Measurements from ENCODE around the gene CDH4. TPM values are rescaled to one million over a fixed set of nuclear protein-coding genes. Genes with fewer than 3 reads are reported as not detected.

Gene CDH4
- total RNA-seq, 1 donor from 2014 or later: not detected

DNA sequence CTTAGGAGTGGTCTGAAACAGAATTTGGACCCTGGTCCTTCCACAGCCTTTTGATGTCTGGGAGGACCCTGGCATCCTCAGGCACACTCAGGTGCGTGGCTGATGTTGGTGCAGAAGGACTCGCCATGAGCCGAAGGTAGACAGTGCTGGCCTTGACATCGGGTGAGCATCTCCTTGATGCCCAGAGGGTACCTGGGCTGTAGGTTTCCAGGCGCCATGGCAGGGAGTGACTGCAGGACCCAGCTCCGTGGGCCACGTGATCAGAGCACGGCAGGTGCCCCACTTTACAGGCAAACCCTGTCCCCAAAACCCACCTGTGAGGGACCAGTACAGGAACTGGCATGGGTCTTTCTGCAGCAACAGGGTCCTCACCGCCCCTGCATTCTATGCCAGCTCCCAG is 319.2 kb downstream of the CDH4 start:
- ATAC-seq: no peak
- DNase-seq: no peak
- intact Hi-C loops (cut with micrococcal nuclease): no loop called here

DNA sequence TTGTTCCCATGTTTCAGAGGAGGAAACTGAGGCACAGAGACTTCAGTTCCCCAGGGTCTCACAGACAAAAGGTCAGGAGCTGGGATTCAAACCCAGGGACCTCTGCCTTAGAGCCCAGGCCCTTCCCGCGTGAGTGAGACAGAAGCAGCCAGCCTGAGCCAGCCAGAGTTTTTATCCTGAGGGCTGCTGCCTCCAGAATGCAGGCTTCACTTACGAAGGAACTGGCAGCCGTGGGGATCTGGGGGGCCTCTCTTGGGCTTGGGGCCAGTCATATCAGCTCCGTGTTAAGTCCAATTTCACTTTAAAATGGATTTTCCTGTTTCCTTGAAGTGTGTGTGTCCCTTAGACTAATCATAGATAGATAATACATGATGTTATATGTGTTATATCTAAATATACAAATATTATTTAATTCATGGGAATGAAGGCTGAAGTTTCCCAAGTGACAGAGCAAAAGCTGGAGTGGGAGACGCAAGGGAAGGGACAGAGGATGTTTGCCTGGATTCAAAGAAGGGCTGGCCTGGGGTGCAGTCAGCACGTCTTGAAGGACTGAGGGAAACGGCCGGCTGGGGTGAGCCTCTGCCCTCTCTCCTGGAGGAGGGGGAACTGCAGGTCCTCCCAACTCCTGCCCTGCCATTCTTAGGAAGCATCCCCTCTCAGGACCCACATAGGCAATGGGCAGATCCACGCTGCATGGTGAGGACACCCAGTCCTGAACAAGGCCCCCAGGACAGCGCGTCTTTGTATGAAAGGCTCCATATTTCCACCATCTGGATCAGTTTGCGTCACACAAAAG is 320.1 kb downstream of the CDH4 start:
- intact Hi-C loops (cut with micrococcal nuclease): no loop called here
- DNase-seq: no peak
- no peak for ATAC-seq

DNA sequence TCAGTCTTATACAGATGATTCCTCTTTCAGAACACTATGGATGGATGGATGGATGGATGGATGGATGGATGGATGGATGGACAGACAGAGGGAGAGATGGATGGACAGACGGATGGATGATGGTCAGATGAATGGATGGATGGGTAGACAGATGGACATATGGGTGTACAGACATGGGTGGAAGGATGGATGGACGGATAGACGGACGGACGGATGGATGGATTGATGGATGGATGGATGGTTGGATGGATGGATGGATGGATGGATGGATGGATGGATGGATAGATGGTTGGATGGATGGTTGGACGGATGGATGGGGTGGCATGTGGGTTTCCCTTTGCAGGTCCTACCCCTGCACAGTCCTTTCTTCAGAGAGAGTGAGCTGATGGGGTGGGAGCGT is 320.7 kb downstream of the CDH4 start:
- intact Hi-C loops (cut with micrococcal nuclease): no loop called here
- ATAC-seq: no peak
- no peak for DNase-seq

DNA sequence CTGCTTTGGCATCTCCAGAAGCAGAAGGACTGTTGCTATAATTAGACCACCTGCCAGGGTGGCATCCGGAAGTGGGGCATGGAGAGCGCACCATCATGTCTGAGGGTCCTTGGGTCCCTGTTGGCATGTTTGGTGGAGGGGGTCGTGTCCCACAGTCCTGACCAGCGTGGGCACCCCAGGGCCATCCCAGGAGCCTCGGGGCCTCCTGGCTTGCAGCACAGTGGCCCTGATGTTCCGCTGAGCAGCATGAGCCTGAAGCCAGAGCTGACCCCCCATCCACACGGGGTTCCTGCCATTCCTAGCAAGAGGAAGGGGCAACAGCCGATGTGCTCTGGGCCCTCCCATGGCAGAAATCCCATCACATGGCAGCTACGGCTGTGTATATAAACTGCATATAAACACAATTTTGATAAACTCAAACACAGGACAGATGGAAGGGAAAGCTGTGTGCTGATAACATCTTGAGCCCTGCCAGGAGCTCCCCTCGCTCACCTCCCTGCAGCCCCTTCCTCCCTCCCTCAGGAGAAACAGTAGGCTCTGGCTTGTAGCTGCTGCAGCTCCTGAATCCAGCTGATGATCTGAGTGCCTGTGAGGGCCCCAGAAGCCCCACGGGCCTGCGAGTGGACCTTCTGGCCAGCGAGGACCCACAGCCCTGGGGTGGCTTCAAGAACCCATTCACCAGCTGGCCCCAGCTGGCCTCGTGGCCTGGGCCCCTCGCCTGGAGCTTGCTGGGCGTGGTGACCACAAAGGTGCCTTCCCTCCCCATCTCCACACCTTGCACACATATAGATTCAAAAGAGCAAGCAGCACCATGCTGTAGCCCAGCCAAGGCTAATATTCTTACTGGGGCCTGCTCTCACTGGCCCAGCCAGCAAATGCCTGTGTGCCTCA is 321.6 kb downstream of the CDH4 start:
- ATAC-seq (no peak), DNase-seq (no peak)
- intact Hi-C loops (cut with micrococcal nuclease): no loop called here

DNA sequence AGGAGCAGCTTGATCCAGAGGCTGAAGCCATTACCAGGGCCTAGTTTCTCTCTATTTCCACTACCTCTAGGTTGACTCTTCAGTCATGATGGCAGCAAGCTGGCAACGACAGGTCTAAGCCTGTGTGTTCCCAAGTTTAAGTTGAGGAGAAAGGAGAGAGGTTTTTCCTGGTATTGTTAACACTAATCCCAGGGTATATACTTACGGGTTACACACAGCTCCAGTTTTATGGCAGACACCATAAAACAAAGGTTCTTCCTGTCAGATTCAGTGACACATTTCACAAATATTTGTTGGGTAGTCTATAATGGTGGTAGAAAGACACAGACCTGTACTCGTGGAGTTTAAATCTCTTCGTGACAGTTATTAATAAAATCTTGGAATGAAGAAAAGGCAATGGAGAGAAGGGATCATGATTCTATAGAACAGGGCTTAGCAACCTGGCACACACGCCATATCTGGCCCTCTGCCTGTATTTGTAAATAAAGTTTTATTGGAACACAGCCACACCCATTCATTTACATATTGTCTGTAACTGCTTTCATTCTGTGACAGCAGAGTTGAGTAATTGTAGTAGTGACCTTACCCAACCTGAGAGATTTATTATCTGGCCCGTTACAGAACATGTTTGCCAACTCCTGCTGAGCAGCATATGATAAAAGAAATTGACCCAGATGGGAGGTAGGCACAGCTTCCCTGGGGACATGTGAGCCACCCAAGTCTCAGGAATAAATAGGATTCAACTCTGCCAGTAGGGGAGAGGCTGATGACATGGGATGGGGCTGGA is 323.3 kb downstream of the CDH4 start:
- no peak for ATAC-seq
- intact Hi-C loops (cut with micrococcal nuclease): no loop called here

DNA sequence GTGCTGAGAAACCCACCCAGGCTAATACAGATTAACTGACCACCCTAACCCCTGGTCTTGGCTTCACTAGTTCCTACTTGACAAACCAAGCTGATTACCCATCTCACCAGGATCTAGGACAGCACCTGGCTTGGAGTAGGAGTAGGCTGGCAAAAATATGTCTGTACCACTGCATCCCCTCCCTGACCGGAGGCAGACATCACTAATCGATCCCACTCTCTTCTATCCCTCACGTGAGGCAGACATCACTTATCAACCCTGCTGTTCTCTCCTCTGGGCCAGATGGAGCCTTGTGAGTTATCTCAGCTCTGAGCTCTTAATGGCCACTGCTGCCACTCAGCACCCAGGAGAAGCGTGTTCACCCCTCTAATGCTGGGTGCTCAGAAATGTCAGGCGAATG is 324.3 kb downstream of the CDH4 start:
- no peak for ATAC-seq
- DNase-seq: no peak
- intact Hi-C loops (cut with micrococcal nuclease): no loop called here

More for the DNA sequence above, 323.3 kb downstream of the CDH4 start:
- DNase-seq: no peak

DNA sequence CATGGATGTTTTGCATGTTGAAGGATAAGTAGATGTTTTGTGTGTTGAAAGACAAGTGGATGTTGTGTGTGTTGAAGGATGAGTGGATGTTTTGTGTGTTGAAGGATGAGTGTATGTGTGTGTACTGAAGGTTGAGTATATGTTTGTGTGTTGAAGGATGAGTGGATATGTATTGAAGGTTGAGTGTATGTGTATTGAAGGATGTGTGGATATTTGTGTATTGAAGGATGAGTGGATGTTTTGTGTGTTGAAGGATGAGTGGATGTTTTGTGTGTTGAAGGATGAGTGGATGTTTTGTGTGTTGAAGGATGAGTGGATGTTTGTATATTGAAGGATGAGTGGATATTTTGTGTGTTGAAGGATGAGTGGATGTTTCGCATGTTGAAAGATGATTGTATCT is 325.0 kb downstream of the CDH4 start:
- no peak for ATAC-seq

DNA sequence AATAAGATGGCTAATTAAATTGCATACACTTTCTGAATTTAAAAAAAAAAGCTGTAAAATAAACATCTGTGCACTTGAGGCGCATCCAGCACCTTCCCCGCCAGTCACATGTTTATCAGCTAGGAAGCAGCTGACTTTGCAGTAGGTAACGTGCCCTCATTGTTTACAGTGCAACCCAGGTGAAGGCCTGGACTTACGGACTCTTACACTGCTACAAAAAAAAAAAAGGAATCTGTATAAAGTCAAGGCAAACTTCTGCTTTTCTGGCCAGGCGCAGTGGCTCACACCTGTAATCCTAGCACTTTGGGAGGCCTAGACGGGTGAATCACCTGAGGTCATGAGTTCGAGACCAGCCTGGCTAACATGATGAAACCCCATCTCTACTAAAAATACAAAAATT is 327.8 kb downstream of the CDH4 start:
- ATAC-seq (no peak), DNase-seq (no peak)
- intact Hi-C loops (cut with micrococcal nuclease): no loop called here

More for the DNA sequence above, 325.0 kb downstream of the CDH4 start:
- DNase-seq: no peak
- intact Hi-C loops (cut with micrococcal nuclease): no loop called here

DNA sequence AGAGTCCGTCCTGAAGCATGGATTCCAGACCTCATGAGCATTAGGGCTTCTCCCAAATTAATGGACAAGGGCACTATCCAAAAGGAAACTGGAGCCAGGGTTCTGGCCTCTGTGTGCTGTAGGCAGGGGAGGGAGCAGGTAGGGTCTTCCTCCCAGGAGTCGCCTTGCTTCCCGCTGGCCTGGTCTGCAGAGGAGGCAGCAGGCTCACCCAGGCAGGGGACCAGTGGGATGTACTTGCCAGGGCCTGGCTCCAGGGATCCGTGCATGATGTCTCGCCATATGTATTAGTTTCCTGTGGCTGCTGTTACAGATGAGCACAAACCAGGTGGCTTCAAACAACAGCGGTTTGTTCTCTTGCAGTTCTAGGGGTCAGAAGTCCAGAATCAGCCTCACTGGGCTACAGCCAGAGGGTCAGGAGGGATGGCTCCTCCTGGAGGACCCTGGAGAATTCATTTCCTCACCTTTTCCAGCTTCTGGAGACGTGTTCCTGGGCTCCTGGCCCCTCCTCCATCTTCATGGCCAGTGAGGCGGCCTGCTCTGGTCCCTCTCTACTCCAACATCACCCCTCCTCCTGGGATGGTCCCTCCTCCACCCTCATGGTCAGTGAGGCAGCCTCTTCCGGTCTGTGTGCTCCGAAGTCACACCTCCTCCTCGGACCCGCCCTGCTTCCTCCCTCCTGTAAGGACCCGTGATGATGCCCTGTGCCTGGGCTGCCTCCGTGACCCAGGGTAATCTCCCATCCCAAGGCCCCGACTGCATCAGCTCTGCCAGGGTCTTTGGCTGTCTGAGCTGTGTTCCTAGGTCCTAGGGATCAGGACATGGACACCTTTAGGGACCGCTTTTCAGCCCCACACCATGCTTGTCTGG is 329.1 kb downstream of the CDH4 start:
- intact Hi-C loops (cut with micrococcal nuclease): no loop called here

DNA sequence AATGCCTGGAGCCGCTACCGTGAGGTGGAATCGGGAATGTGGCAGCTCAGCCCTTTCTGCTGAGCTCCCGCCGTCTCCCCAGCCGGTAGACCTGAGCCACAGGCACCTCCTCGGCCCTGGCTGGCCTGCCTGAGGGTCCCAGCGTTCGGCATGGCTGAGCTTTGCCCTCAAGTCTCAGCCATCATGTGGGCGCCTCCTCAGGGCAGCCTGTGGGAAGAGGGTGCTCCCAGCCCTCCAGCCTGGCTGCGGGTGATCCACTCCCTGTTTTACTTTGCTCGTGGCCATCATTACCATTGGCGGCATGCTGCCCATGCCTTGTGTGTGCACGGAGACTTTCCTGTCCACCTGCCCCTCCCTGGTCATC is 329.7 kb downstream of the CDH4 start:
- DNase-seq (no peak), ATAC-seq (no peak)
- intact Hi-C loops (cut with micrococcal nuclease): no loop called here

More for the DNA sequence above, 329.1 kb downstream of the CDH4 start:
- ATAC-seq: no peak
- no peak for DNase-seq

DNA sequence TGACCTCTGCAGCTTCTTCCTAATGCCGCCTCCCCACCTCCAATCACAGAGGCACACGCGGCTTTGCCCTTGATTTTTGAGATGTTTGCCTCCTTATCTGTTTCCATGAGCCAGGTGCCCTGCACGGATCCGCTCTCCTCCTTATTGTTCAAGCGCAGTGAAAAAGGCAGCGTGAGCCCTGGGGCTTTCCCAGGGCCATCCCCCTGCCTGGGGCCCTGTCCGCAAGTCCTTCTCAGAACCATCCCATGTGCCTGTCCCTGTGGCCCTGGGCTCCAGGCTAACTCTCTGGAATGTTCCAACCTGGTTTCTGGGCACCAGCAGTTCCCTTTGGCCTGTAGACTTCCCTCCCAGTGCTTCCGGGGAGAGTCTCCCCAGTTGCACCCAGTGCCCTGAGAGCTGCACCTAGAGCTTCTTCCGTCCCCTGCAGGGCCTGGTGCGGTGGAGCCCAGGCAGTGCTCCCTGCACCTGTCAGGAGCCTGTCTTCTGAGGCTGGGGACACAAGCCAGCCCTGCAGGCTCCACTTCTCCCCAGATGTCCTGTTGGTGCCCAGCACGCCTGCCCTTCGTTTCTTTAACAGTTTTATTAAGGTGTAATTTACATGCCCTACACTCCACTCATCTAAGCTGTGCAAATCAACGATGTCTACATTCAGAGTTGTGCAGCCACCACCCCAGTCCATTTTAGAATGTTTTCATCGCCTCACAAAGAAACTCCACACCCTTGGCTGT is 330.3 kb downstream of the CDH4 start:
- ATAC-seq (no peak), DNase-seq (no peak)
- intact Hi-C loops (cut with micrococcal nuclease): no loop called here

DNA sequence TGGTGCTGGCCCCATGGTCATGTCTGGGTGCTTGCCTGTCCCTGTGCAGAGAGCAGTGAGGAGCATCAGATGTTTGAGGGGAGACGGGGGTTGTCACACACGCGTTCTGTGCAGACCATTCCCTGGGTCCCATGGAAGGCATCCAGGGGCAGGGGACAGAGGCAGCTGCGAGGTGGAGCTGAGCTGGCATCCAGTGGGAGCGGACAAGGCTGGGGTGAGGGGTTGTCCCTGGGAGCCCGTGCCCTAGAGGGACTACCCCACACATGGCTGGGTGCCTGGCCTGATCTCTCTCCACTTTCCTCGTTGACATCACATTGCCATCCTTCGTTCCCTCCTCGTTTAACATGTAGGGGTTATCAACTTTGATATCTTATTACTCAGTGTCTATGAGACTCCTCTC is 331.3 kb downstream of the CDH4 start:
- intact Hi-C loops (cut with micrococcal nuclease): no loop called here
- ATAC-seq (no peak), DNase-seq (no peak)

DNA sequence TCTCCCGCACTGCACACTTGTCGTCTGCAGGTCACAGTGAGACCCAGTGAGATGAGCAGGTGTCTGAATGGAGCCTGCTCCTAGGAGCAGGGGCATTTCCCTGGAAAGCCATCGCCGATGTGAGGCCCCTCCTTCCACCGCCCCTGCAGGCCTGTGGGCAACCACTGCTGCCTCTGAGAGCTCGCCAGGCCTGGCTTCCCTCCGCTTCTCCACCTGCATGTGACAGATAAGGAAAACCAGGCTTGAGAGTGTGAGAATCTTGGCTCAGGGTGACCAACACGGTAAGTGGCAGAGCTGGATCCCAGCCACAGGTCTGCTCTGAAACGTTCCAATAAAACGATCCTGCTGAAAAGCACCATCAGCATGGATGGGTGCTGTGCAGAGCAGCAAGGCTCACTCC is 332.8 kb downstream of the CDH4 start:
- ATAC-seq (peak; percentile 99), DNase-seq (peak; percentile 84)
- intact Hi-C loops (cut with micrococcal nuclease): no loop called here

DNA sequence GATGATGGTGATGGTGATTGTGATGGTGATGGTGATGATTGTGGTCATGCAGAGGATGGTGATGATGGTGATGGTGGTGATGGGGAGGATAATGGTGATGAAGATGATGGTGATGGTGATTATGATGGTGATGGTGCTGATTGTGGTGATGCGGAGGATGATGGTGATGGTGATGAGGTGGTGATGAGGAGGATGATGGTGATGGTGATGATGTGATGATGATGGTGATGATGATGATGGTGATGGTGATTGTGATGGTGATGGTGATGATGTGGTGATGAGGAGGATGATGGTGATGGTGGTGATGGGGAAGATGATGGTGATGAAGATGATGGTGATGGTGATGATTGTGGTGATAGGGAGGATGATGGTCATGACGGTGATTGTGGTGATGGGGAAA is 333.7 kb downstream of the CDH4 start:
- ATAC-seq: no peak
- intact Hi-C loops (cut with micrococcal nuclease): no loop called here
- no peak for DNase-seq

DNA sequence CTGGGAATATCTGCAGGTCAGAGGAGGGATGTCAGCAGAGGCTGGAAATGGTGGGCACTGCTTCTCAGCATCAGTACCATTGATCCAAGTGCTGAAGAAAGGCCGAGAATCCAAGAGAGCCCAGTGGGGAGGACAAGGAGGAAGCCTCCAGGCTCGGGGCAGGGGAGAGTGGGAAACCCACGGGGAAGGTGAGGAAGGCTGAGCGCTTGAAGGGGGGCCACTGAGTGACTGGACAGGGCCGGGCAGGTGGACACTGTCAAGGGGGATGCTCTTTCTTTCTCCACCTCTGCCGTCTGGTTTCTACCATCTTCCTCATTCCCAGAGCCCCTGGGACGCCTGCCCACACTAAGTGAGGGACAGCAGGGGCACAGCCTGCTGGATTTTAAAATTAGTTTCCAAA is 335.0 kb downstream of the CDH4 start:
- no peak for ATAC-seq
- DNase-seq: no peak
- intact Hi-C loops (cut with micrococcal nuclease): no loop called here

DNA sequence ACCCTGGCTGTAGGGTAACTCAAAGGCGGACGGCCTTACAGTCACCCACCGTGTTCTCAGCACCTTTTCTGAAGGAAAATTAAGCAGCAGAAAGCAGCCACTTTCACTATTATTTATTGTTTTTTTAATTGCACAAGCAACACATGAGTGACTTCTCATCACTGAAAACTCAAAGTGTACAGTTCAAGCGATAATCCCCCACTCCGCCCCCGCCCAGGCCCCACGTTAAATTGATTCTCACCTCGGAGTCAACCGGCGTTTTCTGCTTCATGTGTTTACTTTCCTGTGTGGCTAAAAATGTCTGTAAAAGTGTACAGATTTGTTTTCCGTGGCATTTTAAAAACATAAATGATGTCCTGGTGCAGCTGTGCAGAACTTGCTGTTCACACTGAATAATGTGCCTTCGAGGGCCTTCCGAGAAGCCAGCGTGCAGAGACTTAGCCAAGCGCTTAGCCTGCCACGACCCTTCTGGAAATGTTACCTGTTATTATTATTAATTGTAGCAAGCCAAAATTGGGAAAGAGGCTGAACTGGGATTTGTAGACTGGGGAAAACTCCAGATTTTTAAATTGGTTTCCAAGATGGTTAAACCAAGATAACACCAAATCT is 335.7 kb downstream of the CDH4 start:
- DNase-seq: no peak
- intact Hi-C loops (cut with micrococcal nuclease): no loop called here
- ATAC-seq: no peak

DNA sequence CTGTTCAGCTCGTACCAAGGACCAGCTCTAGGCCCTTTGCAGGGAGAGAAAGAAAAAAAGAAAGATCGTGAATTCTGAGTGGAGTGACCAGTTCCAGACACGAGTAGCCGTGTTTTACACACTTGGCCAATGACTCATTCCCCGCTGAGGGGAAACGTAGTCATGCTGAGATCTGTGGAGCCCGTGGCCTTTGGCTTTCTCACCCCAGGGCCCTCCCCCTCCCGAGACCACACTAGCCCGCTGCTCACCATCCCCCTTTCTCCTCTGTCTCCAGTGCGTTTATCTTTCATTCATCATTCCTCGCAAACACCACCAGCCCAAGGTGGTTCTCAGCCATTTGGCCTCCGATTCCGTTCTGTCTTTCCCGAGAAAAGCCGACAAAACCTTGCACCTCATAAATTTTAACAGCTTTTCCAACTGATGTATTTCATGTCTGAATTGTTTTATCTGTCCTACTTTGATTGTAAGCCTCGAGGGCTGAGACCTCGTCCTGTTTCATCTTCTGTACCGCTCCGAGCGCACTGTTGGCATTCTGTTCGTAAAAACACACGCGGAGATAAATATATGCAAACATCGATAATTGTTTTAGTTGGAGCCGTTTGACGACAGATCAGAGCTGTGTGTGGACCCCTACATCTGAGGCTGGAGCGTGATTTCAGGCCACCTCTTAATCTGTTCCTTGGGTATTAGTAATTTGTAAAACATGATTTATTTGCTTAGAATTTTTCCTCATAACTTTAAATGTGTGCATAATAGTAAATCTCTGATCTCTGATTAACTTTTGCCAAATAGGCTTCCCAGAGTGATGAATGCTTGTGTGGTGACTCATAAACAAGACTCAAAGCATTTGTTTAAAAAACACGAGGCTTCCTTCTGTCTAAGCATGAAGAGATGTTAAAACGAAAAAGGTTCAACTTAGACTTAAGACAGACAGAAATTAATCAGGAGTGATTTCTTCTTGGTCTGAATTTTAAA is 336.6 kb downstream of the CDH4 start:
- DNase-seq (no peak), ATAC-seq (no peak)
- intact Hi-C loops (cut with micrococcal nuclease): no loop called here

All from left ventricle myocardium superior (tissue), 1 donor.